CD8-positive, alpha-beta memory T cell (primary cell): ENCODE data around the gene BTBD2. TPM values are rescaled to one million over a fixed set of nuclear protein-coding genes. Genes with fewer than 3 reads are reported as not detected.
A peak's percentile ranks its signal among the peaks of the same experiment; 100 is the strongest.
"Not testable (repeated sequence)": the region's sequence is repeated elsewhere in the genome, so short reads cannot be mapped to it uniquely, and the experiment has no call there.

Source experiments
- CTCF ChIA-PET: fragments of 350-600 bp; sonication (Branson Sonifier 250); formaldehyde crosslinking; loops from one replicate; lab custom pipeline; 2021; ENCODE audit warnings: antibody characterized with exemption; lab: Charles Lee
- POLR2A ChIA-PET: fragments of 350-600 bp; sonication (Branson Sonifier 250); formaldehyde crosslinking; loops from one replicate; lab custom pipeline; 2021; ENCODE audit warnings: antibody characterized with exemption; lab: Charles Lee
- DNase-seq, 5 donors: peaks; one replicate each; pipeline versions ENCODE4 v3.0.0 to v3.0.0-alpha.2; 2020 to 2022; ENCODE audit warnings: mixed read lengths in 1 of 5
- H3K27ac ChIP-seq: one replicate; pipeline ENCODE4 v1.7.0; 2013; ENCODE audit warnings: low read depth, mild to moderate bottlenecking, low read length, moderate library complexity
- H3K27me3 ChIP-seq: 2 replicates; pipeline ENCODE4 v1.7.0; 2013; ENCODE audit warnings: low read length, mild to moderate bottlenecking; ENCODE audit not compliant: insufficient read depth, poor library complexity, severe bottlenecking
- H3K36me3 ChIP-seq: 2 replicates; pipeline ENCODE4 v1.7.0; 2013; ENCODE audit warnings: mild to moderate bottlenecking, low read length, moderate library complexity; ENCODE audit not compliant: insufficient read depth
- H3K4me1 ChIP-seq: 2 replicates; pipeline ENCODE4 v1.7.0; 2013; ENCODE audit warnings: mild to moderate bottlenecking, low read length, moderate library complexity; ENCODE audit not compliant: insufficient read depth
- H3K4me3 ChIP-seq: 2 replicates; pipeline ENCODE4 v1.7.0; 2013; ENCODE audit warnings: mild to moderate bottlenecking, low read length
- H3K9me3 ChIP-seq: 2 replicates; pipeline ENCODE4 v1.7.0; 2013; ENCODE audit warnings: mild to moderate bottlenecking, low read length
- H3K27ac Mint-ChIP-seq, 8 donors: one replicate each; pipeline ENCODE4 v1.8.0; 2020 to 2021; ENCODE audit warnings: mixed read lengths in 8 of 8, mild to moderate bottlenecking in 6 of 8, inconsistent platforms in 3 of 8, moderate library complexity in 3 of 8
- H3K27me3 Mint-ChIP-seq, 2 donors: one replicate each; pipeline ENCODE4 v1.8.0; 2020 to 2021; ENCODE audit warnings: mixed read lengths in 2 of 2, mild to moderate bottlenecking in 1 of 2, moderate library complexity in 1 of 2
- H3K36me3 Mint-ChIP-seq, 3 donors: one replicate each; pipeline ENCODE4 v1.8.0; 2020 to 2021; ENCODE audit warnings: mixed read lengths in 3 of 3, inconsistent platforms in 1 of 3, mild to moderate bottlenecking in 1 of 3
- H3K4me1 Mint-ChIP-seq, 3 donors: one replicate each; pipeline ENCODE4 v1.8.0; 2020 to 2021; ENCODE audit warnings: mixed read lengths in 3 of 3, inconsistent platforms in 1 of 3, mild to moderate bottlenecking in 1 of 3
- H3K4me3 Mint-ChIP-seq, 7 donors: one replicate each; pipeline ENCODE4 v1.8.0; 2020 to 2021; ENCODE audit warnings: mixed read lengths in 7 of 7, mild to moderate bottlenecking in 6 of 7, moderate library complexity in 4 of 7, inconsistent platforms in 2 of 7
- H3K9me3 Mint-ChIP-seq, 5 donors: one replicate each; pipeline ENCODE4 v1.8.0; 2020 to 2022; ENCODE audit warnings: mixed read lengths in 5 of 5, mild to moderate bottlenecking in 3 of 5, moderate library complexity in 2 of 5, inconsistent platforms in 1 of 5
- polyA plus RNA-seq: library from polyadenylated mRNA; unstranded; fragments of 300-500 nt; fragmentation: Illumina TruSeq; gene quantifications from one replicate; pipeline ENCODE4 v1.2.3, GENCODE V29; 2021
- total RNA-seq, 2 experiments: library from RNA; stranded (reverse); gene quantifications; one replicate each; pipeline ENCODE4 v1.2.3, GENCODE V29; 2021

BTBD2 gene
- total and polyA plus RNA-seq, 3 experiments from 2014 or later = 5.3 to 22.5 (median 18.6) TPM

DNA sequence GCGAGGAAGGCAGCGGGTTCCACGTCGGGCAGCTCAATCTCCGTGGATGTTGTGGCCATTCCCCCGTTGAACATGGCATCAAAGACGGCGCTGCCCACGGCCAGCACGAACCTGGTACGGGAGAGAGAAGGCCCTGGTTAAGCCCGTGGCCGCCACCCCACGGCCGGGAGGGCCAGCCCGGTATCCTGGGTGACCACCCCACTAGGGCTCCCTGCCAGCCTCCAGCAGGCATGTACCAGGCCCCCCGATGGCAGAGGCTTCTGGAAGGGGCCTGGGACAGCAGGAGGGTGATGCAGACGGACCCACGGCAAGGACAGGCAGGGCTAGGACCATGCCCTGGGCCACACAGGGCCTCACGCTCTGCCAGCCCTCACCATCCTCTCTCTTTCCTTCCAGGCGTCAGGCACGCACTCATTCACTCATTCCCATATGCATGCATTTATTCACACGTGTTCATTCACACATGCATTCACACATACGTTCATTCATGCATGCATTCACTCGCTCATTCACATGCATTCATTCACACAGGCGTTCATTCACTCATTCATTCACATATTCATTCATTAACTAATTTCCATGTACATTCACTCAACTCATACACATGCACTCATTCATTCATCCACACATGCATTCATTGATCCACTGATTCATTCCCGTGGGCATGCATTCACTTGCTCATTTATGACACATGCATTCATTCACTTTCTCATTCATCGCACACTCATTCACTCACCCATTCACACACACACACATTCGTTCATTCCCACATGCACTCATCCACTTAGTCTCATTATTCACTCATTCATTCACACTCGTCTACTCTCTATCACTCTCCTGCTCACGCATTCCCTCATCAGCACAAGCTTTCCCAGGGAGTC is 17.9 kb downstream of the BTBD2 start:
- H3K27ac Mint-ChIP-seq = peak overlapping the region in 4 of 8 donors; percentile 14 to 81 (median 43)
- no peaks in the 10 kb centered on the region for H3K27me3 ChIP-seq
- peaks cover 0 to 45% (median 15%) of the 10 kb centered on the region in 3 donors for H3K36me3 Mint-ChIP-seq
- ChIA-PET POLR2A (interaction anchor here (1.0 kb wide), 1 partner anchor 56 kb away, joined by 4 read pairs; no protein-coding TSS in a partner anchor), CTCF (no interaction called here)
- H3K9me3 ChIP-seq = no peaks in the 10 kb centered on the region
- no peaks in the 10 kb centered on the region for H3K9me3 Mint-ChIP-seq
- H3K4me1 ChIP-seq = no peaks in the 10 kb centered on the region
- H3K36me3 ChIP-seq = peaks cover 4% of the 10 kb centered on the region
- DNase-seq = no peak
- H3K4me1 Mint-ChIP-seq = peaks cover 2 to 6% (median 3%) of the 10 kb centered on the region in 3 donors
- no peak overlapping the region for H3K4me3 ChIP-seq
- H3K4me3 Mint-ChIP-seq = no peak overlapping the region
- no peaks in the 10 kb centered on the region for H3K27me3 Mint-ChIP-seq
- no peak overlapping the region for H3K27ac ChIP-seq

DNA sequence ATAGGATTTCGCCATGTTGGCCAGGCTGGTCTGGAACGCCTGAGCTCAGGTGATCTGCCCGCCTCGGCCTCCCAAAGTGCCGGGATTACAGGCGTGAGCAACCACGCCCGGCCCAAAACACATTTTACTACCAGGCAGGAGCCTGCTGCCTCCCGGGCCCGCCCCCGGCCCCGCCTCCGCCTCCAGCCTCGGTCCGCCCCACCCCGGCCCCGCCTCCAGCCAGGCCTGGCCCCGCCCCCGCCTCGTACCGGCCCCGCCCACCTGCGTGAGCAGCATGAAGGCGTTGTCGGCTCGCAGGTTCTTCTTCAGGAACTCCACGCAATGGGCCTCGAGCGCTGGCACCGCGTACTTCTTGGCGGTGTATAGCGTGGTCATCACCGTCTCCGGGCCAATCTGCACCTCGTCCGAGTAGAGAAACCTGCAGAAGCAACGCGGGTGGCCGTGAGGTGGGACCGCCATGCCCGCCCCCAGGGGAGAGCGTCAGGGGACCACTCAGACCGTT is 22.7 kb downstream of the BTBD2 start:
- H3K27me3 Mint-ChIP-seq = no peaks in the 10 kb centered on the region
- DNase-seq = no peak
- POLR2A ChIA-PET = no interaction called here
- CTCF ChIA-PET = no interaction called here
- peaks cover 17% of the 10 kb centered on the region for H3K36me3 ChIP-seq
- peaks cover 0 to 62% (median 10%) of the 10 kb centered on the region in 3 donors for H3K36me3 Mint-ChIP-seq
- no peak overlapping the region for H3K4me3 ChIP-seq
- H3K27me3 ChIP-seq = no peaks in the 10 kb centered on the region
- H3K9me3 Mint-ChIP-seq = no peaks in the 10 kb centered on the region
- H3K4me1 ChIP-seq = no peaks in the 10 kb centered on the region
- H3K27ac Mint-ChIP-seq = no peak overlapping the region
- H3K4me1 Mint-ChIP-seq = peaks cover 0 to 3% (median under 1%) of the 10 kb centered on the region in 3 donors
- H3K4me3 Mint-ChIP-seq = no peak overlapping the region
- no peak overlapping the region for H3K27ac ChIP-seq
- no peaks in the 10 kb centered on the region for H3K9me3 ChIP-seq

DNA sequence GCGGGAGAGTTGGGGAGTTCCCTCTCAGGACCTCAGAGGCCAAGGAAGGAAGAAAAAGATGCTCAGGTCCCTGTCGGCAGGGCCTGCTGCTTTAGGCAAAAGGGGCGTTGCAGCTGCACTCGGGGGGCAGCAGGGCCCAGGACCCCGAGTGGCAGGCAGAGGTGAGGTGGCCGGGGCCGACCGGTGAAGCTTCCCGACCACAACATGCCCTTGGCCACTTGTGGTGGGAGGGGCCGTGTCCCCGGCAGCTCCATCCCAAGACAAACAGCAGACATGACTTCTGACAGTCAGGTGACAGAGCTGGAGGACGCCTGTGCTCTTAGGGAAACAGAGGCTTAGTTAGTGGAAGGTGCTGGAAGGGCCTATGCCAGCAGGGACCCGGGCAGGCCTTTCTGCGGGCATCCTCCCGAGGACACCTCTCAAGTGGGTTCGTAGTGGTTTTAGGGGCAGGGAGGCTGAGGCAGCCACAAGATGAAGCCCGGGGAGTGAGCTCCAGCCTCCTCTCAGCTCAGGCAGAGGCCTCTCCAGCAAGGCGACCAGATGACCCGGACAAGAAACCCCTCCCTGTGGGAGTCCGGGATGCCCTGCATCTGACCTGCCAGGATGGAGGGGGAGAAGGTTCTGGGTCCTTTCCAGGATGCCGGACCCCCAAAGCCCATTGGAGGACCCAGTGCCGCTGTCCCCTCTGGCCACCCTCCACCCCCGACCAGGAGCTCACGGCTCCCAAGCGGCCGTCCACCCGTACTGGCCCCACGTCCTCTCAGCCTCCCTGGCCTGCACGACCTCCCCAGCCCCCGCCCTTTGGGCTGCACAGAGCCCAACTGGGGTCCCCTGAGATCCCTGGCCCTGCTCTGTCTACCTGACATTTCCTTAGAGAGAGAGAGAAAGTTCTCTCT is 24.2 kb downstream of the BTBD2 start:
- Histone ChIP-seq H3K4me3 (no peak overlapping the region), H3K27me3 (no peaks in the 10 kb centered on the region), H3K4me1 (no peaks in the 10 kb centered on the region), H3K36me3 (peaks cover 17% of the 10 kb centered on the region), H3K27ac (no peak overlapping the region), H3K9me3 (no peaks in the 10 kb centered on the region)
- H3K4me1 Mint-ChIP-seq = no peaks in the 10 kb centered on the region
- H3K27me3 Mint-ChIP-seq = no peaks in the 10 kb centered on the region
- H3K36me3 Mint-ChIP-seq = peaks cover 0 to 64% (median 6%) of the 10 kb centered on the region in 3 donors
- peak overlapping the region in 3 of 8 donors; percentile 47 to 76 (median 61) for H3K27ac Mint-ChIP-seq
- DNase-seq = no peak
- ChIA-PET POLR2A (no interaction called here), CTCF (interaction anchor here (1.6 kb wide), 1 partner anchor 62 kb away, joined by 3 read pairs; no protein-coding TSS in a partner anchor)
- H3K9me3 Mint-ChIP-seq = no peaks in the 10 kb centered on the region
- H3K4me3 Mint-ChIP-seq = no peak overlapping the region

DNA sequence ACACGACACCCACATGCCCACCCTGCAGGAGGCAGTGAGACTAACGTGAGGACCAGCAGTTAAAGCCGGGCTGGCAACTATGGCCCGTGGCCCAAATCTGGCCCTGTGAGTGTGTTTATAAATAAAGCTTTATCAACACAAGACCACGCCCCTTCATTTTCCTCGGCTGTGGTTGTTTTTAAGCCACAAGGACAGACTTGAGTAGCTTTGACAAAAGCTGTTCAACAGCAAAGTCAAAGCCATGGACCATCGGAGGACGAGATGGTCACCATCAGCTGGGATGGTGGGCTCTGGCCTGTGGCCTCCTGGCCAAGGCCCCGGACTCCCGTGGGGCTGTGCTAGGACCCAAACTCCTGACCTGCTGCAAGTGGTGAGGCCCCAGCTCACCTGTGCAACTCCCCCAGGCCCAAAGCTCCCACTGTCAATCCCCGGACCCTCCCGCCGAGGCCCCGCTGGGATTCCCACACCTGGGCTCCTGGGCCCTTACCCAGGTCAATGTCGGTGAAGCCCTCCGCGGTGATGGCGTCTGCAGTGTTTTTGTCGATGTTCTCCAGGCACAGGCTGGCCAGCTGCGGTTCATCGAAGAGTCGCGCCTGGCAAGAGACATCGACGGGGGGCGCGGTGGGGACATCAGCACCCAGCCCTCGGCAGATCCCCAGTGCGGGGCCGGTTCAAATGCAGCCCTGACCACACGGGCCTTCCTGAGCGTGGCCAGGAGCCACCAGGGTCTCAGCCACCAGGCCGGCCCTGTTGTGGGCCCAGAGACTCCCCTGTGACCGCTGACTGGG is 25.1 kb downstream of the BTBD2 start:
- peak overlapping the region in 2 of 8 donors; percentile 61 to 65 for H3K27ac Mint-ChIP-seq
- no peaks in the 10 kb centered on the region for H3K27me3 Mint-ChIP-seq
- CTCF ChIA-PET = interaction anchor here (1.4 to 1.6 kb wide), 2 partner anchors 13 to 61 kb away, joined by 3 read pairs; no protein-coding TSS in a partner anchor
- Histone ChIP-seq H3K27ac (no peak overlapping the region), H3K27me3 (no peaks in the 10 kb centered on the region), H3K4me3 (no peak overlapping the region), H3K36me3 (peaks cover 13% of the 10 kb centered on the region), H3K9me3 (no peaks in the 10 kb centered on the region), H3K4me1 (no peaks in the 10 kb centered on the region)
- no peaks in the 10 kb centered on the region for H3K4me1 Mint-ChIP-seq
- DNase-seq = no peak
- peaks cover 0 to 65% (median 2%) of the 10 kb centered on the region in 3 donors for H3K36me3 Mint-ChIP-seq
- POLR2A ChIA-PET = interaction anchor here (0.5 to 0.6 kb wide), 2 partner anchors 23 to 72 kb away, joined by 3 to 6 read pairs; no protein-coding TSS in a partner anchor
- H3K9me3 Mint-ChIP-seq = no peaks in the 10 kb centered on the region
- no peak overlapping the region for H3K4me3 Mint-ChIP-seq

DNA sequence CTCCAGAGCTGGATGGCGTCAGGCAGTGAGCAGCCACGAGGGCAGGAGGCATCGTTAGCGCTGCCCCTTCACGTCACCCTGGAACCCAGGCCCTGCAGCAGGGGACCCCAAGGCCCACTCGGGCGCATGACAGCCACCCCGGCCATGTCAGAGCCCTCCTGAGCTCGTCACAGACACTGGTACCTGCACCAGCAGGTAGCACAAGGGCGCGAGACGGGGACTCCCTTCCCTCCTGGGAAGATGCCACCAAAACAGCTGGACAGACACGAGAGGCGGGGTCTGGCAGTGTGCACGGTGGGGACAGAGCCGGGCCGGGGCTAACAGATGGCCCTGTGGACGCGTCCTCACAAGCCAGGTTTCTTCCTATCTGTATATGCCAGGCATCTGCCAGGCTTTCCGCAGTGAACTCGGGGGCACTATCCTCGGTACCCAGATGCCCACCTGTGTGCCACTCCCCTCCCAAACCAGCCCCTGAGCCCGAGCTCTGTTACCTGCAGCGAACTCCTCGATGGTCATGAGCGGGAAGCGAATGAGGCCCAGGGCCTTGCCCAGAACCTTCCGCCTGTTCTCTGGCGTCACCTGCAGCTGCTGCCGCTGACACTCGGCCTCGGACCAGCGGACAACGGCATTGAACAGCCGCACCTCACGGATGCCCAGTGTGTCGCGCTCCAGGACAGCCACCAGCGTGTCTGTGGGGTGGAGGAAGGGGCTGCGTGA is 25.8 kb downstream of the BTBD2 start:
- Histone ChIP-seq H3K4me3 (no peak overlapping the region), H3K4me1 (no peaks in the 10 kb centered on the region), H3K27me3 (no peaks in the 10 kb centered on the region), H3K9me3 (no peaks in the 10 kb centered on the region), H3K36me3 (peaks cover 13% of the 10 kb centered on the region), H3K27ac (no peak overlapping the region)
- ChIA-PET POLR2A (interaction anchor here (0.6 kb wide), 1 partner anchor 174 kb away, joined by 7 read pairs; the partner anchor contains the start of gene DOT1L), CTCF (interaction anchor here (1.1 to 1.4 kb wide), 2 partner anchors 12 to 14 kb away, joined by 3 to 4 read pairs; no protein-coding TSS in a partner anchor)
- Mint-ChIP-seq H3K4me1 (no peaks in the 10 kb centered on the region), H3K27me3 (no peaks in the 10 kb centered on the region), H3K27ac (peak overlapping the region in 2 of 8 donors; percentile 12 to 66), H3K4me3 (no peak overlapping the region), H3K36me3 (peaks cover 0 to 70% (median under 1%) of the 10 kb centered on the region in 3 donors), H3K9me3 (no peaks in the 10 kb centered on the region)
- DNase-seq = no peak

DNA sequence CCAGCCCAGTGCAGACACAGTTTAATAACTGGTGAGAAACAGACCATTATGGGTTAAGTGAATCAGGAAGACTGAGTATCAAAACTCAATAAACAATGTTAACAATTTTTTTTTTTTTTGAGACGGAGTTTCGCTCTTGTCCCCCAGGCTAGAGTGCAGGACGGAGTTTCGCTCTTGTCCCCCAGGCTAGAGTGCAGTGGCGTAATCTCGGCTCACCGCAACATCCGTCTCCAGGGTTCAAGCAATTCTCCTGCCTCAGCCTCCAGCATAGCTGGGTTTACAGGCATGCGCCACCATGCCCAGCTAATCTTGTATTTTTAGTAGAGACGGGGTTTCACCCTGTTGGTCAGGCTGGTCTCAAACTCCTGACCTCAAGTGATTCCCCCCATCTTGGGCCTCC is 27.1 kb downstream of the BTBD2 start:
- H3K27me3 ChIP-seq, H3K9me3 Mint-ChIP-seq, H3K4me3 ChIP-seq, H3K4me3 Mint-ChIP-seq, H3K4me1 ChIP-seq, H3K4me1 Mint-ChIP-seq, DNase-seq, H3K9me3 ChIP-seq, H3K27me3 Mint-ChIP-seq, H3K27ac ChIP-seq, POLR2A ChIA-PET: not testable (repeated sequence)
- Mint-ChIP-seq H3K27ac (peak overlapping the region in 2 of 8 donors; percentile 41 to 68), H3K36me3 (peaks cover 0 to 73% (median 1%) of the 10 kb centered on the region in 3 donors)
- CTCF ChIA-PET = interaction anchor here (1.1 kb wide), 1 partner anchor 16 kb away, joined by 4 read pairs; no protein-coding TSS in a partner anchor
- peaks cover 13% of the 10 kb centered on the region for H3K36me3 ChIP-seq
